GM12865 (cell line): ENCODE measurements around the gene LDLRAP1.

Source experiments
- DNase-seq: peaks from one replicate; pipeline ENCODE4 v3.0.0; 2010; ENCODE audit warnings: low read depth
- H3K4me3 ChIP-seq: 2 replicates; pipeline ENCODE4 v1.5.1; 2011; ENCODE audit warnings: mild to moderate bottlenecking, low read depth, low read length, control low read depth
- TF ChIP-seq, protein P1 (sequence below): IDR thresholded peaks from 2 replicates; pipeline ENCODE4 v1.5.1; 2011; ENCODE audit warnings: low read length, control low read depth, low read depth, inconsistent platforms; ENCODE audit not compliant: insufficient read depth; ENCODE audit errors: missing control alignments

The LDLRAP1 gene

GRCh38 chr1:25609921-25610320, 66.5 kb downstream of the LDLRAP1 start:
- H3K4me3 ChIP-seq = no peak overlapping the region
- TF ChIP-seq, protein P1, sequence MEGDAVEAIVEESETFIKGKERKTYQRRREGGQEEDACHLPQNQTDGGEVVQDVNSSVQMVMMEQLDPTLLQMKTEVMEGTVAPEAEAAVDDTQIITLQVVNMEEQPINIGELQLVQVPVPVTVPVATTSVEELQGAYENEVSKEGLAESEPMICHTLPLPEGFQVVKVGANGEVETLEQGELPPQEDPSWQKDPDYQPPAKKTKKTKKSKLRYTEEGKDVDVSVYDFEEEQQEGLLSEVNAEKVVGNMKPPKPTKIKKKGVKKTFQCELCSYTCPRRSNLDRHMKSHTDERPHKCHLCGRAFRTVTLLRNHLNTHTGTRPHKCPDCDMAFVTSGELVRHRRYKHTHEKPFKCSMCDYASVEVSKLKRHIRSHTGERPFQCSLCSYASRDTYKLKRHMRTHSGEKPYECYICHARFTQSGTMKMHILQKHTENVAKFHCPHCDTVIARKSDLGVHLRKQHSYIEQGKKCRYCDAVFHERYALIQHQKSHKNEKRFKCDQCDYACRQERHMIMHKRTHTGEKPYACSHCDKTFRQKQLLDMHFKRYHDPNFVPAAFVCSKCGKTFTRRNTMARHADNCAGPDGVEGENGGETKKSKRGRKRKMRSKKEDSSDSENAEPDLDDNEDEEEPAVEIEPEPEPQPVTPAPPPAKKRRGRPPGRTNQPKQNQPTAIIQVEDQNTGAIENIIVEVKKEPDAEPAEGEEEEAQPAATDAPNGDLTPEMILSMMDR = no peak
- DNase-seq = no peak

DNA sequence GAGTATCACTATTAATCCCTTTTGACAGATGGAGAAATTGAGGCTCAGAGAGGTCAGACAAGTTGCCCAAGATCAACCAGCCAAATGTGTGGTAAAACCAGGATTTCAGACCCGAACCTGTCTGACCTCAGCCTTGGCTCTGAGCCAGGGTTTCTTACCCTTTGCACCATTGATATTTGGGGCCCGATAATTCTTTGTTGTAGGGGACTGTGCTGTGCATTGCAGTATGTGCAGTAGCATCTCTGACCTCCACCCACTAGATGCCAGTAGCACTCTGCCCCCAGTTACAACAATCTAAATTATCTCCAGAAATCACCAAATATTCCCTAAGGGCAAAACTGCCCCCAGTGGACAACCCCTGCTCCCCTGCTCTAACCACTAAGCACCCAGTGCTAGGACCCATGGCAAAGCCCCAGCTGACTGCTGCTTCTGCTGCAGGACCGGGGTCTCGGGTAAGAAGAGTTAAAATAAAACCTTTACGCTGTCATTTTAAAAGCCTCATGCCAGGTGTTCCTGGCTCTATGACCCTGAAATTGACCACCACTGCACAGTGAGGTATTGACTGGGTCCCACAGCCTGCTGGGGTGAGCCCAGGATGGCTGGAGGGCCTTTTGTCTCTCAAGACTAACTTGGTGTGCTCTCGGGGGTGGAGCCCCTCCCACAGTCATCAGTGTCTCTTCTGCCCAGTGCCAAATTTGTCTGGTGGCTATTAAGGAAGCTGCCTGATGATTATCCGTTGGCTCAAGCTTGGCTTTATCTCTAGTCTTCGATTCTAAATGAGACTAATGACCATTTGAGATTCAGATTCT, 67.6 kb downstream of the LDLRAP1 start:
- TF ChIP-seq, protein P1 = peak; percentile 40
- H3K4me3 ChIP-seq = no peak overlapping the region
- DNase-seq = peak; percentile 35

GRCh38 chr1:25611843-25612242, 68.4 kb downstream of the LDLRAP1 start:
- TF ChIP-seq, protein P1 = no peak
- no peak overlapping the region for H3K4me3 ChIP-seq
- DNase-seq = no peak

DNA sequence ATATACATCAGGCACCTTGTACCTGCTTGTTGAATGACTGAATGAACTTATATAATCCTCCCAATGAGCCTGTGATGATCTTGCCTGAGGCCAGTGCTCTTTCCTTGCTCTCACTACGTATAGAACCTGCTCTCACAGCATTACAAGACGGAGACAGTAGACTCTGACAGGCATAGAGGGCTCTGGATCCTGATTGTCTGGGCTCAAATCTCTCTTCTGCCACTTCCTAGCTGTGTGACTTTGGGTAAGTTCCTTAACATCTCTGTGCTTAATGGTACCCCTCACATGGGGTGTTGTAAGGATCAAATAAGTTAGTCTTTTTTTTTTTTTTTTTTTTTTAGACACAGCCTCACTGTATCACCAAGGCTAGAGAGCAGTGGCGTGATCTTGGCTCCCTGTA, 69.0 kb downstream of the LDLRAP1 start:
- DNase-seq = no peak
- TF ChIP-seq, protein P1 = no peak
- no peak overlapping the region for H3K4me3 ChIP-seq

DNA sequence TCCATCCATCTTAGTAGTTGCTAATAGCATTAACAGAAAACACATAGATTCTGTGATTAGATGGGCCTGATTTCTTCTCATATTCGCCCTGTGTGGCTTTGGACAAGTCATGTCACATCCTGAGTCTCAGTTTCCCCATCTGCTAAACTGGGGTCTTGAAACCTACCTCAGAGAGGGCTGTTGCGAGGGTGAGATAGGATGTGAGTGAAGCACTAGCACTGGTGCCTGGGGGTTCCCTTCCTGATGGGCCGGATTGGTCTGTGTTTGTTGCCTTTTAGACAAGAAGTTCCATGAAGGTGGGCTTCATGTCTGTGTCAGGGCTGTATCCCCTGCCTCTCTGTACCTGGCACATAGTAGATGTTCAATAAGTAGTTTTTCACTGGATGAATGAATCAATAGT, 69.7 kb downstream of the LDLRAP1 start:
- no peak for DNase-seq
- H3K4me3 ChIP-seq = no peak overlapping the region
- TF ChIP-seq, protein P1 = no peak

DNA sequence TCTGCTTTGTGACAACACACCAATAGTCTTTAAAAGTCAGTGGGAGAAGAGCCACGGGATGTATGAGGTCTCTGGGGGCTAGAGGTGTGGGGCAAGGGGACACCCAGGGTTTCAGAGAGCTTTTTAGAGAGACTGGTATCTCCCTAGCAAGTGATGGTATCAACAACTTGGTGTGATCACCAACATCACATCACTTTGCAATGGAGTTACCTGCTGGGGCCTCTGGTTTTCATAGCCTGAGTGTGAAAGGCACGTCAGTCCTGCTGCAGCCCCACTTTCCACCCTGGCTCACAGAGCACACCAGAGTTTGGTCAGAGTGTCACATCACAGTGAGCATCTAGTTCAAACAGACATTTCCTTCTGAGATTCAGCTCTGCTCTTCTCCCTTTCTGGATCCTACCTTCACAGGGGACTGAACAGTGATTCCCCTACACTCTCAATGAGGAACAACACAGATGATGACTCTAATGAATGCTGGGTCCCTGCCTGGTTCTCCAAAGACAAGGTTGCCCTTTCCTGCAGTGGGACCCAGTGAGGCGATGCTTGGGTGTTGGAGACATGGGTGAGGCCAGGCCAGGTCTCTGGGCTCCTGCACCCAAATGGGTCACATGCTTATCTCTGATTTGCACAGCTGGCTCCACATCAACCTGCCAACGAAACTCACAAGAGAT, 71.2 kb downstream of the LDLRAP1 start:
- TF ChIP-seq, protein P1 = no peak
- no peak for DNase-seq
- no peak overlapping the region for H3K4me3 ChIP-seq
